Activated naive CD8-positive, alpha-beta T cell treated with anti-CD3 and anti-CD28 coated beads, Interleukin-2, amount 50 U/mL, for 24 hours (primary cell): ENCODE data around the gene THUMPD2.

Experiments
- ATAC-seq: fragments of 150-1000 bp; cut with Tn5 transposase; one replicate; pipeline ENCODE4 v1.10.0; 2021
- DNase-seq: peaks from one replicate; pipeline ENCODE4 v3.0.0; 2021
- H3K27ac Mint-ChIP-seq: one replicate; pipeline ENCODE4 v1.8.0; 2021; ENCODE audit warnings: mild to moderate bottlenecking, mixed read lengths
- H3K27me3 Mint-ChIP-seq: one replicate; pipeline ENCODE4 v1.8.0; 2021; ENCODE audit warnings: mixed read lengths
- H3K36me3 Mint-ChIP-seq: one replicate; pipeline ENCODE4 v1.8.0; 2021; ENCODE audit warnings: low read depth, mixed read lengths
- H3K4me1 Mint-ChIP-seq: one replicate; pipeline ENCODE4 v1.8.0; 2021; ENCODE audit warnings: mixed read lengths
- H3K4me3 Mint-ChIP-seq: one replicate; pipeline ENCODE4 v1.8.0; 2021; ENCODE audit warnings: mild to moderate bottlenecking, moderate library complexity, mixed read lengths
- H3K9me3 Mint-ChIP-seq: one replicate; pipeline ENCODE4 v1.8.0; 2021; ENCODE audit warnings: mixed read lengths

Gene THUMPD2

GRCh38 chr2:39780825-39781600 lies 2.0 kb upstream of the THUMPD2 start:
- Mint-ChIP-seq H3K4me1 (peaks cover 57% of the 10 kb centered on the region), H3K27me3 (no peaks in the 10 kb centered on the region), H3K9me3 (no peaks in the 10 kb centered on the region), H3K27ac (no peak overlapping the region), H3K4me3 (no peak overlapping the region), H3K36me3 (peaks cover 20% of the 10 kb centered on the region)
- ATAC-seq = peak; percentile 31
- no peak for DNase-seq

GRCh38 chr2:39779927-39780326 lies 869 bp upstream of the THUMPD2 start:
- peaks cover 28% of the 10 kb centered on the region for H3K36me3 Mint-ChIP-seq
- no peaks in the 10 kb centered on the region for H3K9me3 Mint-ChIP-seq
- H3K4me3 Mint-ChIP-seq = peak overlapping the region; percentile 94
- H3K27ac Mint-ChIP-seq = peak overlapping the region; percentile 66
- H3K4me1 Mint-ChIP-seq = peaks cover 65% of the 10 kb centered on the region
- no peak for DNase-seq
- no peaks in the 10 kb centered on the region for H3K27me3 Mint-ChIP-seq
- ATAC-seq = no peak

GRCh38 chr2:39779341-39779851 lies 338 bp upstream of the THUMPD2 start:
- peaks cover 30% of the 10 kb centered on the region for H3K36me3 Mint-ChIP-seq
- no peaks in the 10 kb centered on the region for H3K9me3 Mint-ChIP-seq
- ATAC-seq = no peak
- H3K4me1 Mint-ChIP-seq = peaks cover 69% of the 10 kb centered on the region
- H3K27ac Mint-ChIP-seq = peak overlapping the region; percentile 66
- peak overlapping the region; percentile 94 for H3K4me3 Mint-ChIP-seq
- no peak for DNase-seq
- H3K27me3 Mint-ChIP-seq = no peaks in the 10 kb centered on the region

DNA sequence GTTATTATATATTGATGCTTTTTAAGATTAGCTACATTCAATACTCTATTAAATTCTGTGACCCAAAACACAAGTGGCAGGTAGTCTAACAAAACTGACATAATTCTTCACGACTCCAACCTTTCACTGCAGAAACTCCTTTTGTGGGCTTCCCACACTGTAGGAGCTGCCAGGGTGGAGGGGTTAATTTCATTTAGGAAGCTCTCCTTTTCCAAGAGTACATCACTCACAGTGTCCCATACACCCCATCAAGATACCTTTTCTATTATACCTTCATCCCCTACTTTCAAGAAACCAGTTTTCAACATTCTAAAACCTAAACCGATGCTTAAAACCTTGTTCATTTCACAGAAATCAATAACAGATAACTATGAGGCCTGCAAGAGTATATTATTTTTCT lies 825 bp downstream of the THUMPD2 start:
- peaks cover 73% of the 10 kb centered on the region for H3K4me1 Mint-ChIP-seq
- H3K9me3 Mint-ChIP-seq = no peaks in the 10 kb centered on the region
- no peak for DNase-seq

DNA sequence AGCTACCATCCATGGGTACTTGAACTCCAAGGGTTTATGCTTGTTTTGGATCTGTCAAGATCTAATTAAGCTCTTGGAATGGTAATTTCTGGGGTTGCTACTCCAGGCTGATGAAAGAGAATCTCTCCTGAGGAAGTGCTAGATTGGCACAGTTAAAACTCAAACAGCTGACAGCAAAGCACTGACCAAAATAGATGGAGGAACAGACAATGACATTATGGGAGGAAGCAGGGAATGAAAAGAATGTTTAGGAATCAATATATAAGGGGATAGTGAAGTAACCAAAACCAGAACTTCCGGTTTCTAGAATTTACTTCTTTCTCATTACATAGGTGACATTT lies 6.3 kb downstream of the THUMPD2 start:
- Mint-ChIP-seq H3K27ac (peak overlapping the region; percentile 15), H3K36me3 (peaks cover 44% of the 10 kb centered on the region)
- ATAC-seq = no peak

More for the DNA sequence above, 825 bp downstream of the THUMPD2 start:
- peak overlapping the region; percentile 94 for H3K4me3 Mint-ChIP-seq
- no peaks in the 10 kb centered on the region for H3K27me3 Mint-ChIP-seq
- peak overlapping the region; percentile 93 for H3K27ac Mint-ChIP-seq
- ATAC-seq = no peak
- peaks cover 30% of the 10 kb centered on the region for H3K36me3 Mint-ChIP-seq

DNA sequence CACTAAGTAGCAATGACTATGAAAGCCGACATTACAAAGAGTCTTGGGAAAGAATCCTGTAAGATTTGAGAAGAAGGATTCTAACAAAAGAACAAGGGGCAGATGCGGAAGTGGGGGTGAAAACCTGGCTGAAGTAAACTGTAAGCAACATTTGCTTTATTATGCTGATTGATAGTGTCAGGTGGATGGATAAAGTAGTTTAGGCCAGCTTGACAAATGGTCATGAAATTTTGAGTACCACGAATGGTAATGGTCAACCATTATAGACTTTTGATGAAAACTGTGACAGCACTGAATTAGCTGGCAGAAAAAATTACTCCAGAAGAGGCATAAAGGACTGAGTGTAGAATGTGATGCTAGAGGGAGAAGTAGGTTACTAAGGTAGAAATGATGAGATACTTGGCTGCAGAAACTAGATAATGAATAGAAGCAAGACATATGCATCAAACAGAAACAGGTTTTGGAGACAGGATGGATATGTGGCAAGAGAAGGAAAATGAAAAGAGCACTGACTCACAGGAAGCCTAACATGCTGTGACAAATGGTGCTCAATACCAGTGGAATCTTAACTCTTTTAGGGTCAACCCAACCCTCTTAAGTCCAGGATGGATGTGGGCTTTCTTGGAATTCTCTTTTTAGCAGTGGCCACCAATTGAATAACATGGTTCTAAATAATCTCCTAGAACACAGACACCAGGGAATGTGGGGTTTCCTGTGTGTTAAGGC lies 6.8 kb downstream of the THUMPD2 start:
- H3K27ac Mint-ChIP-seq = peak overlapping the region; percentile 15
- peaks cover 48% of the 10 kb centered on the region for H3K4me1 Mint-ChIP-seq
- no peaks in the 10 kb centered on the region for H3K27me3 Mint-ChIP-seq
- peak; percentile 69 for ATAC-seq
- no peaks in the 10 kb centered on the region for H3K9me3 Mint-ChIP-seq
- H3K36me3 Mint-ChIP-seq = peaks cover 39% of the 10 kb centered on the region
- DNase-seq = no peak
- no peak overlapping the region for H3K4me3 Mint-ChIP-seq

More for the DNA sequence above, 6.3 kb downstream of the THUMPD2 start:
- H3K27me3 Mint-ChIP-seq = no peaks in the 10 kb centered on the region
- no peak for DNase-seq
- H3K4me3 Mint-ChIP-seq = no peak overlapping the region
- no peaks in the 10 kb centered on the region for H3K9me3 Mint-ChIP-seq
- H3K4me1 Mint-ChIP-seq = peaks cover 53% of the 10 kb centered on the region

DNA sequence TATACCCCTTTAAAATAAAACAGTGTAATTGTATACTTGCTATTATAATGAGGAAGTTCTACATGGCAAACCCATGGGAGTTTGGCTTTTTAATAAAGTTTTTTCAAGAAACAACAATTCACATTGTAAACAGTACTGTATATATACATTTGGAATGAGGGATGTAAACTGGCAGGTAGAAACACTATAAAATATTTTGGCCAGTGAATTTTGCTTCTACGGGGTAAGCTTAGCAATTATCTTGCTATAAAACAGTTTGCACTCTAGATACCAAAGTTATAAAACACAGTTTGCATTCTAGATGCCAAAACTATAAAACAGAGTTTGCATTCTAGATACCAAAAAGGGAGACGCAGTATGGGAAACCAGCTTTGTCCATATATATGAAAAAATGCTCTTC lies 16.6 kb downstream of the THUMPD2 start:
- Mint-ChIP-seq H3K27me3 (no peaks in the 10 kb centered on the region), H3K4me1 (peaks cover 3% of the 10 kb centered on the region), H3K27ac (no peak overlapping the region), H3K4me3 (no peak overlapping the region), H3K9me3 (no peaks in the 10 kb centered on the region), H3K36me3 (peaks cover 65% of the 10 kb centered on the region)
- ATAC-seq (no peak), DNase-seq (no peak)

- no peaks in the 10 kb centered on the region for H3K4me1 Mint-ChIP-seq
- no peak for DNase-seq
- H3K36me3 Mint-ChIP-seq = peaks cover 70% of the 10 kb centered on the region
- H3K27ac Mint-ChIP-seq = no peak overlapping the region
- no peaks in the 10 kb centered on the region for H3K27me3 Mint-ChIP-seq
- no peaks in the 10 kb centered on the region for H3K9me3 Mint-ChIP-seq
- ATAC-seq = no peak
- H3K4me3 Mint-ChIP-seq = no peak overlapping the region
Measured at GRCh38 chr2:39757156-39757555, 21.9 kb downstream of the THUMPD2 start.

DNA sequence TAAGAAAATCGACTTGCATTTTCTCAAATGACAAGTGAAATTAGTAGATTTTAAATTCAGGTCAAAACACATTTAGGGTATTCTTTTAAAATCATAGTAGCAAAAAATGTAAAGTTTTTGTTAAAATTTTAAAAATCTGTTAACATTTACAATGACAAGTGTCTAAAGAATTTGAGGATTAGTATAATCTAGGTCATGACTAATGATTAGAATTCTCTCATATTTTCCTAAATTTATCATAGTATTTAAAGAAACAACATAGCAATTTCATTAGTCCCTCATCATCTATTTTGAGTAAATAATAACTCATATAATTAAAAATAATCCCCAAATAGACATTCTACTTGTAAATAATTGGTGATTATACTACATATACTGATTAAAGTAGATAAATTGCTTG lies 23.6 kb downstream of the THUMPD2 start:
- ATAC-seq (no peak), DNase-seq (no peak)
- H3K4me1 Mint-ChIP-seq = no peaks in the 10 kb centered on the region
- no peaks in the 10 kb centered on the region for H3K9me3 Mint-ChIP-seq
- H3K27ac Mint-ChIP-seq = no peak overlapping the region
- no peaks in the 10 kb centered on the region for H3K27me3 Mint-ChIP-seq
- H3K4me3 Mint-ChIP-seq = no peak overlapping the region
- H3K36me3 Mint-ChIP-seq = peaks cover 70% of the 10 kb centered on the region

- Mint-ChIP-seq H3K27ac (no peak overlapping the region), H3K36me3 (peaks cover 54% of the 10 kb centered on the region), H3K4me3 (no peak overlapping the region), H3K4me1 (no peaks in the 10 kb centered on the region), H3K9me3 (no peaks in the 10 kb centered on the region), H3K27me3 (no peaks in the 10 kb centered on the region)
- DNase-seq = no peak
- no peak for ATAC-seq
Measured at GRCh38 chr2:39743269-39743776, 35.7 kb downstream of the THUMPD2 start.

DNA sequence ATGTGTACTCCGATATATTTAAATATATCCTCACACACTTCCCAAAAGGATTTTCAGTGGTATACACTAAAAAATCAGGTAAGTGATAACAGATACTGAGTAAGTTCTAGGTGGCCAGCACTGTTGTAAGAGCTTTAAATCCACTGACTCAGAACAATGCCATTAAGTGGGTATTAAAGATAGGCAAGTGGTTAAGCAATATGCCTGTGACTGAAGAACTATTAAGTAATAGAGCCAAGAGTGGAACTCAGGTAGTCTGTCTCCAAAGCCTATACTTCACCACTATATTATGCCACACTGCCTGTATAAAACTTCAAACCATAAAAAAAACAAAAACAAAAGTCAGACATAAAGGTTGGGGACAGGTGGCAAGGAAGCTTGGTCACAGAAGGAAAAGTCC lies 37.2 kb downstream of the THUMPD2 start:
- H3K27ac Mint-ChIP-seq = no peak overlapping the region
- H3K4me3 Mint-ChIP-seq = no peak overlapping the region
- DNase-seq (no peak), ATAC-seq (no peak)
- H3K9me3 Mint-ChIP-seq = no peaks in the 10 kb centered on the region
- no peaks in the 10 kb centered on the region for H3K27me3 Mint-ChIP-seq
- peaks cover 61% of the 10 kb centered on the region for H3K36me3 Mint-ChIP-seq
- peaks cover 5% of the 10 kb centered on the region for H3K4me1 Mint-ChIP-seq

DNA sequence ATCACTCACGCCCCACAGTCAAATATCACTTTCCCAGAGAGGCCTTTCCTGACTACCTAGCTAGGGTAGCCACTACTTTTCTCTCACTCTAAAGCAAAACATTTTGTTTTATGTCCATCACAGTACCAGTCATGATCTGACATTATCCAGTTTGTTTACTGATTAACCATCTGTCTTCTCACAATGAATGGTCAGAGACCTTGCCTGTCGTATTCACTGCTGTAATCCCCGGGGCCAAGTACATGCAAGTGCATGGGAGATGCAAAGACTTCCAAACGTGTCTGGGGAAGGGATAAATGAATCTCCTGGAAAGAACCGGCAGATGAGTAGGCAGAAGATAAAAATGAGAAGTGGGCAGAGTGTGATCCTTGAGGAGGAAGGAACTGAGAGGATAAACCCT lies 39.7 kb downstream of the THUMPD2 start:
- Mint-ChIP-seq H3K27me3 (no peaks in the 10 kb centered on the region), H3K9me3 (no peaks in the 10 kb centered on the region), H3K36me3 (peaks cover 69% of the 10 kb centered on the region), H3K4me1 (peaks cover 15% of the 10 kb centered on the region), H3K4me3 (no peak overlapping the region), H3K27ac (no peak overlapping the region)
- ATAC-seq (no peak), DNase-seq (no peak)

DNA sequence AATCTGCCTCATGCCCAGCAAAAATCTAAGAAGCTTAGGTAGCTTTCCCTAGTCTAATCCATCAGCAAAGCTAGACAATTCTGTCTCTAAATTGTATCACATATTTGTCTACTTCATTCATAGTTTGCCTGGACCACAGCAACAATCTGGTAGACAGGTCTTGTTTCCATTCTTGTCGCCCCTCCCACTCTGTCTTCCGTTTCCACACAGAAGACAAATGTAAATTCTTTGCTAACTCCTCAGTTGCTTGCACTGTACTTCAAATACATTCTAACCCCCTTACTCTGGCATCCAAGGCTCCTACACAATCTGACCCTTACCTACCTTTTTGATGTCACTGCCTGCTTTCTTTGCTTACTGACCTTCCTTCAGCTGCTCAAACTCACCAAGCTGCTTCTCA lies 40.1 kb downstream of the THUMPD2 start:
- peaks cover 72% of the 10 kb centered on the region for H3K36me3 Mint-ChIP-seq
- H3K27ac Mint-ChIP-seq = no peak overlapping the region
- ATAC-seq (no peak), DNase-seq (no peak)
- no peak overlapping the region for H3K4me3 Mint-ChIP-seq
- no peaks in the 10 kb centered on the region for H3K27me3 Mint-ChIP-seq
- H3K9me3 Mint-ChIP-seq = no peaks in the 10 kb centered on the region
- peaks cover 15% of the 10 kb centered on the region for H3K4me1 Mint-ChIP-seq

DNA sequence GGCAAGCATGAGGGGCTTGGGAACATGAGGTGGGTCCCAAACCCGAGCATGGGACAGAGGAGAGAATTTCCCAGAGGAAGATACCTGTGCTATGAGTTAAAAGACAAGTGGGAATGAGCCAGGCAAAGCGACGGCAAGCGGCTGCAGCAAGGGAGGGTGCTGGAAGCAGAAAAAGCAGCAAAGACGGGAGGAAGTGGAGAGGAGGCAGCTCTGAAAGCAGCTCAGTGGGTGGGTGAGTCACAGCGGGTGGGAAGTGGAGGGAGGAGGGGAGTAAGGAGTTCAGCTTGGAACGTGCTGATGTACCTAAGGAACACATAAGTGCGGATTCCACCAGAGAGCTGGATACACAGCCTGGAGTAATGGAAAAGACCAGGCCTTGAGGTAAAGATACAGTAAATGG lies 41.4 kb downstream of the THUMPD2 start:
- Mint-ChIP-seq H3K27me3 (no peaks in the 10 kb centered on the region), H3K9me3 (no peaks in the 10 kb centered on the region), H3K36me3 (peaks cover 71% of the 10 kb centered on the region), H3K4me3 (no peak overlapping the region), H3K4me1 (peaks cover 15% of the 10 kb centered on the region), H3K27ac (no peak overlapping the region)
- ATAC-seq = no peak
- no peak for DNase-seq

DNA sequence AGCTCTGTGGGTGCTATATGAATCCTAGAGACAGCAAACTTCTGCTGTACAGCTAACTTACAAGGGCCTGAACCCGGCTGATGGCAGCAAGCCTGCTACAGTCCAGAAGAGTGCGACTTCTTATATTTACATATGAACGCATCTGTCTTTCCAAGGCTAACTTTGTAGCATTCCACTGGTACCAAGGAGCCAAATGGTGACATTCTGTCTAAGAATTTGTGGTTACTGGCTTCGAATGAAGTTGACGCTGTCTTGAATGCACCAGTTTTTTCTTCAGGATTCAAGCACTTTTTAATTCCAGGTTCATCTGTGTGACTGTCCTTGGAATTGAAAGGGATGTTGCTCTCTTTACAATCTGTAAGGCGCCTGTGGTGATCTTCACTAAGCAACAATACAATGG lies 42.4 kb downstream of the THUMPD2 start:
- H3K36me3 Mint-ChIP-seq = peaks cover 68% of the 10 kb centered on the region
- H3K4me1 Mint-ChIP-seq = peaks cover 15% of the 10 kb centered on the region
- no peak for DNase-seq
- no peak for ATAC-seq
- H3K9me3 Mint-ChIP-seq = no peaks in the 10 kb centered on the region
- no peak overlapping the region for H3K4me3 Mint-ChIP-seq
- no peak overlapping the region for H3K27ac Mint-ChIP-seq
- H3K27me3 Mint-ChIP-seq = no peaks in the 10 kb centered on the region
